ENCODE measurements around the gene LRMDA.

The LRMDA gene

GRCh38 chr10:75682649-75683557 lies 251.5 kb downstream of the LRMDA start:
- DNase-seq, result no peak

- no peak for DNase-seq
Measured at GRCh38 chr10:75685187-75685586, 253.8 kb downstream of the LRMDA start.

- DNase-seq, result no peak
Measured at GRCh38 chr10:75688506-75689300, 257.3 kb downstream of the LRMDA start.

- DNase-seq, result no peak
Measured at GRCh38 chr10:75693489-75693888, 262.1 kb downstream of the LRMDA start.

- DNase-seq, result no peak
Measured at GRCh38 chr10:75694269-75694668, 262.8 kb downstream of the LRMDA start.

- DNase-seq, result no peak
Measured at GRCh38 chr10:75694790-75695189, 263.4 kb downstream of the LRMDA start.

- DNase-seq, result no peak
Measured at GRCh38 chr10:75695994-75696393, 264.6 kb downstream of the LRMDA start.

GRCh38 chr10:75696536-75696935 lies 265.1 kb downstream of the LRMDA start:
- no peak for DNase-seq

GRCh38 chr10:75703191-75703854 lies 271.9 kb downstream of the LRMDA start:
- no peak for DNase-seq

GRCh38 chr10:75705426-75705825 lies 274.0 kb downstream of the LRMDA start:
- no peak for DNase-seq

GRCh38 chr10:75707080-75707840 lies 275.8 kb downstream of the LRMDA start:
- no peak for DNase-seq

- peak; percentile 38 for DNase-seq
Measured at GRCh38 chr10:75708060-75708459, 276.6 kb downstream of the LRMDA start.

- DNase-seq, result no peak
Measured at GRCh38 chr10:75709245-75709644, 277.8 kb downstream of the LRMDA start.

GRCh38 chr10:75709811-75710210 lies 278.4 kb downstream of the LRMDA start:
- DNase-seq, result no peak

- peak; percentile 28 for DNase-seq
Measured at GRCh38 chr10:75712242-75712880, 280.9 kb downstream of the LRMDA start.

- DNase-seq, result no peak
Measured at GRCh38 chr10:75716506-75716905, 285.1 kb downstream of the LRMDA start.

GRCh38 chr10:75717126-75717916 lies 285.9 kb downstream of the LRMDA start:
- no peak for DNase-seq

GRCh38 chr10:75718991-75719390 lies 287.6 kb downstream of the LRMDA start:
- no peak for DNase-seq

- DNase-seq, result no peak
Measured at GRCh38 chr10:75720157-75720556, 288.7 kb downstream of the LRMDA start.

GRCh38 chr10:75722020-75722419 lies 290.6 kb downstream of the LRMDA start:
- DNase-seq, result no peak

- DNase-seq, result no peak
Measured at GRCh38 chr10:75722609-75723008, 291.2 kb downstream of the LRMDA start.
